Measurements from ENCODE around the gene NFATC2.

Gene NFATC2

GRCh38 chr20:51536116-51537069 lies 6.1 kb downstream of the NFATC2 start:
- DNase-seq, result peak; percentile 90

DNA sequence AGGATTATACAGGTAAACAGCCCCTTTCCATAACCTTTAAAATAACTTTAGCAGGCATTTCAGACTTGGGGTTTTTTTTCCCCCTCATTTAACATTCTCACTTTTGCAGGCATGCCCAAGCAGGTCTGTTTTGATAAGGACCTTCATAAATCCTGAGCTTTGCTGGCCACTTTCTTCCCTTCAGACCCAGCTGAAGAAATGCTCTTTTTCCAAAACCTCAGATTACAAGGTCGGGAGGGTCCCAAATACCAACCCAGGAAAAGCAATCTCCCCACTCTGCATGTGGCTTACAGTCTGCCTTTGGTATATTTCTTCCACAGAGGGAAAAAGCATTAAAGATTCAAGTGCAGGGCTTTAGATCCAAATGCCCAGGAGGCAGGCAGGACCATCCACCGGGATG lies 6.8 kb downstream of the NFATC2 start:
- no peak for DNase-seq

GRCh38 chr20:51535075-51535386 lies 7.5 kb downstream of the NFATC2 start:
- DNase-seq, result no peak

GRCh38 chr20:51533291-51534172 lies 9.0 kb downstream of the NFATC2 start:
- DNase-seq, result no peak

DNA sequence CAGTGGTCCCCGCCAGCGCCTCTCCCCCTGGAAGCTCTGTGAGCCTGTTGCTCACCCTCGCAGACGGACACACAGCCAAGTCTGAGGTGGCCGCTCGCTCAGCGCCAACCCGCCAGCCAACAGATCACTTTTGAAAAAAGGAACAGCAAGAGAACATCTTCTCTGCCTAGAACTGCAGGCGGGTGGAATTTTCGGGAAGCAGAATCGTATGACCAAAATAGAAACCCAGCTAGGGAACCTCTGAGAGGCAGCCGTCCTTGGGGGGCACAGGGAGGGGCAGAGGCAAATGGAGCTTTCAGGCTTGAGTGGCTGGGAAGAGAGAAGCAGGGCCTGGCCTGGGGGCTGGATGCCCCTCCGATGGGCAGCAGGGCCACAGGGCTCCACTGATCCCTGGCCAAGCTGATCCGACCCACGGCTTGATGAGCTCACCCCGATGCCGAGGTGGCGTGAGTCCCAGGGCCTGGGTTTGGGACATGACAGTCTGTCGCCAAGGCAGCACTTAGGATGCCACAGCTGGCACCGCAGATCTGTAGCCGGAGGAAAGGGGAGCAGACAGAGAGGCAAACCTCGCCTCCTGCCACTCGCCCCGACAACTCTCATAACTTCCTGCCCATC lies 9.8 kb downstream of the NFATC2 start:
- no peak for DNase-seq

- DNase-seq, result no peak
These were observed 10.6 kb downstream of the NFATC2 start for GRCh38 chr20:51531712-51532456.

DNA sequence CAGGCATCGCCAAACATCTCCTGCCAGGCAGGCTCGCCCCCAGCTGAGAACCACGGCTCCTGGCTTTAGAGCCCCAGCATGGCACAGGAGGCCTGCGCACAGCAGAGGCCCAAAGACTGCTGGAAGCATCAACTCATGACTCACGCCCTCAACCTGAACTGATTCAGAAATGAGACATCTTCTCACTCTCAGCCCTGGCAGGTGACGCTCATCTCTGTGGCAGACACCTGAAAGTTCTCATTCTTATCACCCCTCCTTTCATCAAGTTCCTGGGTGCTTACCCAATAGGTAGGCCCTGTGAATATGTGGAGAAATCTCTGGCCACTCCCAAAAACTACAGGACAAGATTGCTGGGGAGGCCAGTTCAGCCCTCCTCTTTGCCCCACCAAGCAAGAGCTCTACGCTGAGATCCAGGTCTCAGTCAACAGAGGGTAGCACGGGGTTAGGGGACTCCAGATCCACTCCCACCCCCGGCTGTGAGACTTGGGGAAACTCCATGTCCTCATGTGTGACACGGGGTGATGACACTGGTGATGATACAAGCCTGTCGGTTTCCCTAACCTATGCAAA lies 11.3 kb downstream of the NFATC2 start:
- no peak for DNase-seq

GRCh38 chr20:51529758-51530157 lies 12.8 kb downstream of the NFATC2 start:
- no peak for DNase-seq

DNA sequence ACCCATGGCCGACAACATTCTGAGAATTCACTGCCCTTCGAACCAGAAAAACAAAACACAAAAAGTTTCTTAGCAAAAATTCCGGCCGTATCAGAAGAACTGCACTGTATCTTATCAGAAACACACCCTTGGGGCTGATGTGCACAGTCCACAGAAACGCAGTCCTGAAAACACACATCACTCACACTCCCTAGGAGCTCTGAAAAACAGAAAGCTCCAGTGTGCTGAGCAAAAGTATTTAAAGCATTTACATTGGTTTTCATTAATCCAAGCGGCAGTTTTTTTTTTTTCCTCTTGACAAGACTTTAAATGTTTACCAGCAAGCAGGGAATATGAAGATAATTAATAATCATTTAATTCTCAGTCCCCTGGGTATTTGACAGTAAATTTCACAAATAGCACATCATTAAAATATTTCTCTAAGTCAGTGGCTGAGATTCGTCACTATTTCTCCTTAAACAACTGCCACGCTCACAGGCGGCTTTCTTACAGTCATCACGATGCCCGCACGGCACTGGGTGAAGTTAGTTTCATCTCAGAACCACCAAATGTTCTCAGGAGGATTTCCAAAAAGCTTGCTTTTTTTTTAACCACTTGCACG lies 13.3 kb downstream of the NFATC2 start:
- DNase-seq, result no peak

DNA sequence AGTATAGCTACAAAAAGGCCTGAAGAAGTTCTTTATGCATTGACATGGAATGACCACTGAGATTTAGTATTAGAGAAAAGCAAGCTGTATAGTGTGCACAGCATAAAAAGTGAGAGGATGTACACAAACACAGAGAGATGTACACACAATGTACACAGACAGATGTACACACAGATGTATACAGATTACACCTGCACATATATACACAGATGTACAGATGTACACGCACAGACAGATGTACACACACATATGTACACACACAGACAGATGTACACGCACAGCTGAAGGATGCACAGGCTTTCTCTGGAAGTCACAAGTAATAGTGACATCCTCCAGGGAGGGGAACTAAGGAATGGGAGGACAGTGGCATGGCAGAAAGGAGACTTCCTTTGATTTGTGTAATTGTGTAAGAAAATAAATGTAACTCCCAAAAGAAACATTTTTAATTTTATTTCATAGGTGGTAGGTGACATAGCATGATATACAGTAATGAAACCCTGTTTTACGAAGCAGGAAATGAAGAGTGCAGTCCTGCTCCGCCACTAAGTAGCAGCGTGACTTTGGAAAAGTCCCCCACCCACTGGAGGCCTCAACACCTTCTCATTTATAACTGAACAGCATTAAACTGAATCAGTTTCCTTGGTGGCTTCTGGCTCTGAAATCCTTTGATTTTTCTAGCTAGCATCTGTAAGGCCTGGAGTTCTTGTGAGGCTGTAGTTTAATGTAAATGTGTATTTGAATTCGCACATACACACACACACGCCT lies 14.1 kb downstream of the NFATC2 start:
- DNase-seq, result no peak

- no peak for DNase-seq
These were observed 15.8 kb downstream of the NFATC2 start for GRCh38 chr20:51526754-51527153.

GRCh38 chr20:51526106-51526470 lies 16.4 kb downstream of the NFATC2 start:
- no peak for DNase-seq

- no peak for DNase-seq
These were observed 17.0 kb downstream of the NFATC2 start for GRCh38 chr20:51525241-51526105.

DNA sequence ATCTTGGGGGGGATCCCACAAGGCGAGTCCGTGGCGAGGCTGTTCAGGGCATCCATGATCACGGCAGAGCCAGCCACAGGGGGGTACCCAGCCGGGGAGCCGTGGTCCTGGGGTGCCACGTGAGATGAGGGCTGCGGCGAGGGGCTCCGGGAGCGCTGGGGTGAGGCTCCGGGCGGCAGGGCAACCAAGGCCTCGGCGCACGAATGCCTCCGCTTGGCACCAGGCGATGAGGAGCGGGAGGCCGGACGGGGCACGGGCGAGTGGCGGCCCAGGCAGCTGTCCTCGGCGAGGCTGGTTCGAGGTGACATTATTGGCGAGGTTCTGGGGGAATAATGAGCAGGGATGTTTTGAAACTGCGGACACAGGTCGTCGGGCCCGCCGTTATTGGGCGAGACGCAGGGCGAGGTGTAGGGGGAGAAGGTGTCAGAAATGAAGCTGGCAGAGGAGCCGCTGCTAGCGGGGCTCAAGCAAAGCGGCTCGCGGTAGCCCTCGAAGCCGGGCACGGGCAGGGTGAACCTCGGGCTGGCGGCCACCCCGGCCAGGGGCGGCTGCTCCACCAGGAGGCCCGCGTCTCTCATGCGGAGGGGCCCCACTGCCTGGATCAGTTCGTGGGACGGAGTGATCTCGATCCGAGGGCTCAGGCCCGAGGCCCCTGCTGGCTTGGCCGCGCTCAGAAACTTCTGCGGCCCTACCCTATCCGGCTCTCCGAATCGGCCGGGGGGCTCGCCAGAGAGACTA lies 19.1 kb downstream of the NFATC2 start:
- DNase-seq, result no peak

- no peak for DNase-seq
These were observed 20.3 kb downstream of the NFATC2 start for GRCh38 chr20:51522207-51522606.

GRCh38 chr20:51517839-51518238 lies 24.7 kb downstream of the NFATC2 start:
- no peak for DNase-seq

DNA sequence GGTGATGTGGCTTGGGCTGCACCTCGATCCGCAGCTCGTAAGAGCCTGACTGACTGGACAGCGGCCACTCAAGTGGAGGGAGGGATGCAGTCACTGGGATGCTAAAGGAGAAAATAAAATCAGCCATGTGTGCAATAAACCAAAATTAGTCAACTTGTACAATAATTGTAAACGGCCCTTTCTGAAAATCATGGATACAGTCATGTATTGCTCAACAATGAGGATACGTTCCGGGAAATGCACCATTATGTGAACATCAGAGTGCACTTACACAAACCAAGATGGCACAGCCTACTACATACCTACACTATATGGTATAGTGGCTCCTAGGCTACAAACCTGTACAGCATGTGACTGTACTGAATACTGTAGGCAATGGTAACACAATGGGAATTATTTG lies 25.7 kb downstream of the NFATC2 start:
- DNase-seq, result no peak

- no peak for DNase-seq
These were observed 27.7 kb downstream of the NFATC2 start for GRCh38 chr20:51514836-51515235.

DNA sequence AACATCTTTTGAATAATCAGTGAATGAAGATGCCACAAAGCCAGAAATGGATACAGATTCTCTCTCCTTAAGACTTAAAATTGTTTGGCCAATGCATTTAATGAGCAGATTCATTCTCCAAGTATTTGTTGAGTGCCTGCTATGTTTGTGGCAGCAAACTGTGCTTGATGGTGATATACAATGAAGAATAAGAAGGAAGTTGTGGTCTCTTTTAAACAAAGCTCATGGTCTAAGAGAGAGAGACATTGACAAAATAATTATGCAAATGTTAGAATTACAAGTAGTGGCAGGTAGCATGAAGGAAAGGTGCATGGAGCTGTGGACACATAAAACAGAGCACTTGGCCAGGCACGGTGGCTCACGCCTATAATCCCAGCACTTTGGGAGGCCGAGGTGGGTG lies 28.3 kb downstream of the NFATC2 start:
- no peak for DNase-seq

GRCh38 chr20:51513545-51513944 lies 29.0 kb downstream of the NFATC2 start:
- no peak for DNase-seq

Data from SHP77 treated with DMSO at 0.1 percent for 48 hours (cell line).